HepG2 (cell line): ENCODE results near the gene NXT2. TPM values are rescaled to one million over a fixed set of nuclear protein-coding genes. Genes with fewer than 3 reads are reported as not detected.

ENCODE experiments used
- ATAC-seq: fragments of 200-7000 bp; cut with Tn5 transposase; 3 replicates; pipeline ENCODE4 v1.9.1; 2020; ENCODE audit warnings: mild to moderate bottlenecking, moderate library complexity
- BruUV-seq: library from RNA; stranded (reverse); fragments of 400-500 nt; replicated peaks from 2 replicates; lab custom pipeline; 2021; lab: Mats Ljungman, UMichigan
- CTCF ChIA-PET: fragments of 300-600 bp; formaldehyde crosslinking; extraction: SDS; loops from one replicate; lab custom pipeline; 2021; ENCODE audit warnings: low total read pairs, inconsistent platforms, low intra/inter-chr PET ratio; lab: Yijun Ruan, JAX
- POLR2A ChIA-PET: fragments of 350-600 bp; sonication (Branson Sonifier 250); formaldehyde crosslinking; loops from one replicate; lab custom pipeline; 2020; ENCODE audit warnings: antibody characterized with exemption, inconsistent platforms; lab: Yijun Ruan, JAX
- DNase-seq: peaks from one replicate; pipeline ENCODE4 v3.0.0-alpha.2; 2015; ENCODE audit warnings: low spot score
- FAIRE-seq: peaks from 3 replicates; lab custom pipeline; 2011; peaks lifted over from hg19 to GRCh38; lab: Jason Lieb, UNC
- H2AFZ ChIP-seq: one replicate; pipeline ENCODE4 v1.6.1; 2011; ENCODE audit warnings: low read length, inconsistent platforms
- H3K27ac ChIP-seq: fragments of 300-600 bp; 3 replicates; pipeline ENCODE4 v1.8.0; 2011; ENCODE audit warnings: mixed run types, mild to moderate bottlenecking, mixed read lengths, low read length, inconsistent platforms; ENCODE audit not compliant: insufficient read depth; ENCODE audit errors: extremely low read length
- H3K27me3 ChIP-seq, 2 experiments: fragments of 200-600 bp in 1 of 2; 2 replicates in 1 of 2; 3 replicates in 1 of 2; pipeline versions ENCODE4 v1.6.0 to v1.8.0; 2011; ENCODE audit warnings: low read length in 2 of 2, mild to moderate bottlenecking in 2 of 2, moderate library complexity in 2 of 2, inconsistent platforms in 1 of 2; ENCODE audit not compliant: insufficient read depth in 2 of 2, control insufficient read depth in 1 of 2
- H3K36me3 ChIP-seq, 2 experiments: fragments of 200-600 bp in 1 of 2; replicated peaks in 1 of 2; 2 replicates in 1 of 2; 3 replicates in 1 of 2; pipeline versions ENCODE4 v1.5.1 to v1.8.0; 2011; ENCODE audit warnings: low read length in 2 of 2, inconsistent platforms in 1 of 2; ENCODE audit not compliant: insufficient read depth in 2 of 2, control insufficient read depth in 1 of 2
- H3K4me1 ChIP-seq: 2 replicates; pipeline ENCODE4 v1.5.1; 2012; ENCODE audit warnings: low read length, inconsistent platforms; ENCODE audit not compliant: insufficient read depth
- H3K4me2 ChIP-seq: 2 replicates; pipeline ENCODE4 v1.6.0; 2011; ENCODE audit warnings: low read depth, low read length, inconsistent platforms
- H3K4me3 ChIP-seq, 3 experiments: fragments of 200-600 bp in 1 of 3; sonication (generic), shearing (Covaris generic) in 1 of 3; replicated peaks in 1 of 3; 2 replicates each; pipeline ENCODE4 v1.5.1; 2011 to 2016; ENCODE audit warnings: low read length in 3 of 3, inconsistent platforms in 2 of 3, low read depth in 2 of 3, mild to moderate bottlenecking in 2 of 3, control low read depth in 1 of 3, mixed read lengths in 1 of 3; ENCODE audit not compliant: insufficient read depth in 1 of 3
- H3K79me2 ChIP-seq: one replicate; pipeline ENCODE4 v1.6.1; 2011; ENCODE audit warnings: low read length, inconsistent platforms; ENCODE audit not compliant: insufficient read depth
- H3K9ac ChIP-seq: 2 replicates; pipeline ENCODE4 v1.6.0; 2011; ENCODE audit warnings: mild to moderate bottlenecking, low read depth, low read length, inconsistent platforms; ENCODE audit not compliant: insufficient read depth
- H3K9me3 ChIP-seq: 2 replicates; pipeline ENCODE4 v1.5.1; 2012; ENCODE audit warnings: mild to moderate bottlenecking, low read length
- H4K20me1 ChIP-seq: 2 replicates; pipeline ENCODE4 v1.6.0; 2011; ENCODE audit warnings: inconsistent platforms, mild to moderate bottlenecking, low read length, moderate library complexity; ENCODE audit not compliant: insufficient read depth
- CCDC6 ChIP-seq: sonication (generic); formaldehyde crosslinking; IDR thresholded peaks from 2 replicates; pipeline ENCODE4 v1.8.1; 2022; ENCODE audit warnings: mild to moderate bottlenecking, missing genetic modification reagents, moderate library complexity
- FOXK1 ChIP-seq: sonication (generic); formaldehyde crosslinking; IDR thresholded peaks from 2 replicates; pipeline ENCODE4 v1.4.0; 2020; ENCODE audit warnings: low read depth, missing genetic modification reagents, borderline replicate concordance
- FOXK2 ChIP-seq: fragments of 450-650 bp; IDR thresholded peaks from 2 replicates; pipeline ENCODE4 v1.6.1; 2016
- FUBP1 ChIP-seq: sonication (generic); formaldehyde crosslinking; IDR thresholded peaks from 2 replicates; pipeline ENCODE4 v1.5.1; 2020; ENCODE audit warnings: missing genetic modification reagents, mild to moderate bottlenecking, borderline replicate concordance
- HNF4A ChIP-seq: sonication (generic); formaldehyde crosslinking; IDR thresholded peaks from 2 replicates; pipeline ENCODE4 v1.4.0; 2020; ENCODE audit warnings: missing genetic modification reagents
- MAX ChIP-seq: IDR thresholded peaks from 2 replicates; pipeline ENCODE4 v1.6.1; 2012; ENCODE audit warnings: inconsistent platforms
- PAXIP1 ChIP-seq: sonication (generic); formaldehyde crosslinking; conservative IDR thresholded peaks from 2 replicates; pipeline ENCODE4 v1.4.0; 2020; ENCODE audit warnings: mild to moderate bottlenecking, missing genetic modification reagents, moderate library complexity
- PITX1 ChIP-seq: sonication (generic); formaldehyde crosslinking; IDR thresholded peaks from 2 replicates; pipeline ENCODE4 v1.5.1; 2020; ENCODE audit warnings: mild to moderate bottlenecking, missing genetic modification reagents
- STAT6 ChIP-seq: sonication (generic); formaldehyde crosslinking; IDR thresholded peaks from 2 replicates; pipeline ENCODE4 v1.4.0; 2020; ENCODE audit warnings: missing genetic modification reagents, mild to moderate bottlenecking, borderline replicate concordance
- ZBTB26 ChIP-seq: IDR thresholded peaks from 2 replicates; pipeline ENCODE4 v1.6.1; 2016; ENCODE audit warnings: missing compliant biosample characterization, missing genetic modification reagents, borderline replicate concordance
- ZNF362 ChIP-seq: sonication (generic); formaldehyde crosslinking; IDR thresholded peaks from 2 replicates; pipeline ENCODE4 v1.4.0; 2020; ENCODE audit warnings: missing genetic modification reagents, mild to moderate bottlenecking, borderline replicate concordance
- WGBS: methylation state at CpG from one replicate; pipeline ENCODE4 v1.1.6; 2017; ENCODE audit warnings: low lambda C conversion rate; 5-methylcytosine and 5-hydroxymethylcytosine counted together
- in situ Hi-C: cut with HindIII; loops from 2 replicates; pipeline ENCODE4 v1.10.0; 2017; ENCODE audit warnings: low pct_unique_long_range_greater_than_20kb; ENCODE audit not compliant: extremely low pct_ligation_motif_present
- intact Hi-C: fragments of 100-400 bp; cut with micrococcal nuclease; formaldehyde crosslinking; loops from one replicate; pipeline ENCODE4 v1.10.0; 2022; ENCODE audit not compliant: unreplicated experiment
- polyA plus RNA-seq, 8 experiments: library from polyadenylated mRNA; depleted of rRNA in 3 of 8; stranded (reverse) in 7 of 8; unstranded in 1 of 8; fragments of >200 nt; fragmentation: Illumina TruSeq in 4 of 8; extraction: Trizol in 4 of 8; gene quantifications; 2 replicates each; pipeline versions ENCODE4 v1.2.1 to v1.2.3, GENCODE V29; 2011 to 2016; ENCODE audit warnings: low read depth in 4 of 8, missing spikeins in 1 of 8, mixed read lengths in 1 of 8; ENCODE audit not compliant: insufficient read depth in 1 of 8
- total RNA-seq, 5 experiments: library from RNA; depleted of rRNA; stranded (reverse); fragments of >200 nt; fragmentation: Illumina TruSeq; extraction: Trizol; gene quantifications; 2 replicates each; pipeline ENCODE4 v1.2.3, GENCODE V29; 2016; ENCODE audit warnings: low read depth in 1 of 5

NXT2 gene
- total and polyA plus RNA-seq, 2 of the 13 experiments (the other 11 are each of a cell fraction or from before 2014, with no cell fraction given) = 9.5 to 14.9 TPM

- no peak for TF ChIP-seq STAT6 (CRISPR knock-in tag)
- no peak for TF ChIP-seq FOXK1 (CRISPR knock-in tag)
- TF ChIP-seq MAX = no peak
- no peak for TF ChIP-seq CCDC6 (CRISPR knock-in tag)
Observed at GRCh38 chrX:109487640-109488039, 49.0 kb upstream of the NXT2 start (continued).

- no peak overlapping the region; a peak in 1 of 6 replicates for H3K4me3 ChIP-seq
- H3K9ac ChIP-seq = no peak overlapping the region
- no peaks in the 10 kb centered on the region for H3K27me3 ChIP-seq
- CTCF ChIA-PET = no interaction called here
- H3K9me3 ChIP-seq = no peaks in the 10 kb centered on the region
- no peak overlapping the region for H2AFZ ChIP-seq
- no peaks in the 10 kb centered on the region for H4K20me1 ChIP-seq
- in situ Hi-C loops = loop anchor here (5.0 kb wide), 1 partner anchor 403 kb away; no protein-coding TSS in a partner anchor
- no peaks in the 10 kb centered on the region for H3K36me3 ChIP-seq
- DNase-seq (no peak), ATAC-seq (peak; percentile 71), FAIRE-seq (peak; percentile 26)
- peak overlapping the region; percentile 58 for H3K4me2 ChIP-seq
- no peaks in the 10 kb centered on the region for H3K79me2 ChIP-seq
- intact Hi-C loops = loop anchor here (5.0 kb wide), 1 partner anchor 403 kb away; no protein-coding TSS in a partner anchor
- WGBS = 0% methylated on average over 2 of the region's 2 CpGs
- POLR2A ChIA-PET = no interaction called here
- peak overlapping the region; percentile 40 for H3K27ac ChIP-seq
- H3K4me1 ChIP-seq = peaks cover 17% of the 10 kb centered on the region
- no TSS peak for BruUV-seq
- TF ChIP-seq PAXIP1 (CRISPR knock-in tag) = peak; percentile 64; the same call in 1 of the 2 replicates
- no peak for TF ChIP-seq FUBP1 (CRISPR knock-in tag)
- 0 out of 2 replicates have a peak, but pooled peaks have one; percentile 24 for TF ChIP-seq ZBTB26
- TF ChIP-seq HNF4A (CRISPR knock-in tag) = peak; percentile 19; the same call in 1 of the 2 replicates
- TF ChIP-seq FOXK2 = no peak
- peak; percentile 19; the same call in 1 of the 2 replicates for TF ChIP-seq ZNF362 (CRISPR knock-in tag)
- TF ChIP-seq PITX1 (CRISPR knock-in tag) = 0 out of 2 replicates have a peak, but pooled peaks have one; percentile 19
Observed at GRCh38 chrX:109489174-109489573, 47.5 kb upstream of the NXT2 start.
